ENCODE measurements around the gene GKN1. TPM values are rescaled to one million over a fixed set of nuclear protein-coding genes. Genes with fewer than 3 reads are reported as not detected.

GKN1 gene
- total and polyA plus RNA-seq, 4 donors, result not detected

DNA sequence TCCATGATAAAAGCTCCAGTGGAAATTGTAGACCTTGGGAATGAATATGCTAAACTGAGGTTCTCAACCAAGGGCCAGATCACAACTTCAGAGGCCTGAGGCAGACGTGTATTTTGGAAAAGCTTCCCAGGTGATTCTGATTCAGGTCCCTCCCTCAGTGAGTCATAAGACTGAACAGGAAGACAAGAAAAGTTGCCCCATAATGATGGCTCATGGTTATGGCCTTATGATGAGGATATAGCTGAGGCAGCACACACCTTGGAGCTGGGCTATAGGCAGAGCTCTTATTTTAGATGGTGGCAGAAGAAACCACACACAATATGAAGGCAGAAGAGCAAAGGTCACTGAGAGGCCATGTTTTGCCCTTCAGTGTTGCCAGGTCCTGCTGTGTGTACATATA lies 48.1 kb downstream of the GKN1 start:
- H3K27me3 ChIP-seq (ENCODE audit: control insufficient read depth, insufficient read depth, low read length), result no peaks in the 10 kb centered on the region
- no peaks in the 10 kb centered on the region for H3K36me3 ChIP-seq (ENCODE audit: control insufficient read depth, insufficient read depth, low read length)
- no peak overlapping the region for H3K4me3 ChIP-seq (ENCODE audit: low read depth, low read length)
- no peaks in the 10 kb centered on the region for H3K9me3 ChIP-seq (ENCODE audit: control insufficient read depth, insufficient read depth, low read length)
- WGBS (ENCODE audit: insufficient coverage), result 88% methylated on average over 1 of the region's 1 CpG
- DNase-seq (ENCODE audit: low read depth in 4 of 6, low spot score in 6 of 6), result no peak
- no peaks in the 10 kb centered on the region for H3K4me1 ChIP-seq (ENCODE audit: control insufficient read depth, insufficient read depth, low read length)
- no peak overlapping the region for H3K27ac ChIP-seq (ENCODE audit: low read depth, low read length)

DNA sequence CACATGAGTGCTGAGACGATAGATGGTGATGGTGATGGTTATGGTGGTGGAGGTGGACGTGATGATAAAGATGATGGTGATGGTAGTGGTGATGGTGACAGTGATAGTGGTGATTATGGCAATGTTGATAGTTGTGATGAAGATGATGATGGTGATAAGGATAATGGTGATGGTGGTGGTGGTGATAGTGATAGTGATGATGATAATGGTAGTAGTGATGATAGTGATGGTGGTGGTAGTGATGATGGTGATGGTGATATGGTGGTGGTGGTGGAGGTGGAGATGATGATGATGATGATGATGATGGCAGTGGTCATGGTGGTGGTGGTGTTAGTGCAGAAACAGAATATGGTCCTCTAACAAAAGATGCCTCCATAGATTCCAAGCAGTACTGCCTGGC lies 48.8 kb downstream of the GKN1 start:
- 97% methylated on average over 2 of the region's 2 CpGs for WGBS (ENCODE audit: insufficient coverage)
- no peak overlapping the region for H3K27ac ChIP-seq (ENCODE audit: low read depth, low read length)
- peaks cover 1% of the 10 kb centered on the region for H3K9me3 ChIP-seq (ENCODE audit: control insufficient read depth, insufficient read depth, low read length)
- H3K36me3 ChIP-seq (ENCODE audit: control insufficient read depth, insufficient read depth, low read length), result no peaks in the 10 kb centered on the region
- DNase-seq (ENCODE audit: low read depth in 4 of 6, low spot score in 6 of 6), result no peak
- no peaks in the 10 kb centered on the region for H3K4me1 ChIP-seq (ENCODE audit: control insufficient read depth, insufficient read depth, low read length)
- no peak overlapping the region for H3K4me3 ChIP-seq (ENCODE audit: low read depth, low read length)
- no peaks in the 10 kb centered on the region for H3K27me3 ChIP-seq (ENCODE audit: control insufficient read depth, insufficient read depth, low read length)

DNA sequence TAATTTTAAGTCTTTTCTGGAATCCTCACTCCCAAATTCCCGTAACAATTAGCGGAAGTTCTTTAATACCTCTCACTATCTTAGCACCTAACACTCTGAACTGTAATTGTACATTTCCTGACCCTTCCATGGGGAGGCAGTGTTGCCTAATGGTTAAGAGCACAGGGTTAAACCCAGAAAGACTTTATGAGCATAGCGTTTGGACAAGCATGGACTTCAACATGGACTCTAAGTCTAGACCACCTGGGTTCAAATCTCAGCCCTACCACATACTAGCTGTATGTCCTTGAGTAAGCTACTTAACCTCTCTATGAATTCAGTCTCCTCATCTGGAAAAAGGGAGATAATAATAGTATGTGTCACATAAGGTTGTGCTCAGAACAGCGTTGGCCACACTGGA lies 51.6 kb downstream of the GKN1 start:
- WGBS (ENCODE audit: insufficient coverage), result no CpG with 5 or more reads among the region's 4 CpGs

DNA sequence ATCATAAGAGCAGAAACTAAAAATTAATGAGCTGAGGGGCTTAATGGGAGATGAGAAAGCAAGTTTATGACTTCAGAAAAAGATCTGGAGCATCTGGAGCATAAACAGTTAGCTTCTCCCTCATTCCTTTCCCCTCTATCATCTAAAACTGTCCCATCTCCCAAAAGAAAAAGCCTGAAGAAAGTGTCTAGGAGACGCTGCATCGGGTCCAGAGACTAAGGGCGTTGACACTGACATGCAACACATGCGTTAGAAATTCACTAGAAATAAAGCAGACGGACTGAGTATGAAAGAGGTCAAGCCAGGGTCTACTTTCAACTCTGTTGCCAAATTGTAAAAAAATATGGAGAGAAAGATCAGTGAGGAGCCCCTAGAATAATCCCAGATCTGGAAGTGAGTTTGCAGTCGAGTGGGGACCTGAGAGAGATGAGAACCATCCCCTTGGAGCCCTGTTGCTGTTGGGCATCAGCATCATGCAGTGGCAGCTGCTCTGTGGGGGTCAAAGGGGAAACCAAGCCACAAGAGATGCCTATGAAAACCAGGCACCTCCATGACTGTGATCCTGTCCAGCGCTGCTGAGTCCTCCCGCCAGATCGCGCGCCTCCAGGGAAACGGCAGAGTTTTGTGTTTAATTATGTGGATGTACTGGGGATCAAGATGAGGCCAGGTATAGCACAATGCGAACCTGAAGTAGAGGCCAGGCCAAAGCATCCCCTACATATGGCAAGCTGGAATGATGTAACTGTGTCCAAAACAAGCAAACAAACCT lies 52.4 kb downstream of the GKN1 start:
- Histone ChIP-seq H3K9me3 (ENCODE audit: control insufficient read depth, insufficient read depth, low read length) (peaks cover 1% of the 10 kb centered on the region), H3K27ac (ENCODE audit: low read depth, low read length) (no peak overlapping the region), H3K36me3 (ENCODE audit: control insufficient read depth, insufficient read depth, low read length) (no peaks in the 10 kb centered on the region), H3K4me3 (ENCODE audit: low read depth, low read length) (no peak overlapping the region), H3K27me3 (ENCODE audit: control insufficient read depth, insufficient read depth, low read length) (no peaks in the 10 kb centered on the region), H3K4me1 (ENCODE audit: control insufficient read depth, insufficient read depth, low read length) (peaks cover 3% of the 10 kb centered on the region)
- no peak for DNase-seq (ENCODE audit: low read depth in 4 of 6, low spot score in 6 of 6)
- WGBS (ENCODE audit: insufficient coverage), result 79% methylated on average over 12 of the region's 13 CpGs

More for the DNA sequence above, 51.6 kb downstream of the GKN1 start:
- DNase-seq (ENCODE audit: low read depth in 4 of 6, low spot score in 6 of 6), result no peak
- Histone ChIP-seq H3K4me1 (ENCODE audit: control insufficient read depth, insufficient read depth, low read length) (peaks cover 2% of the 10 kb centered on the region), H3K4me3 (ENCODE audit: low read depth, low read length) (no peak overlapping the region), H3K27ac (ENCODE audit: low read depth, low read length) (no peak overlapping the region), H3K9me3 (ENCODE audit: control insufficient read depth, insufficient read depth, low read length) (peaks cover 1% of the 10 kb centered on the region), H3K36me3 (ENCODE audit: control insufficient read depth, insufficient read depth, low read length) (no peaks in the 10 kb centered on the region), H3K27me3 (ENCODE audit: control insufficient read depth, insufficient read depth, low read length) (no peaks in the 10 kb centered on the region)

Other genes starting within 250 kb of the GKN1 start
- 1 to 10 TPM; 6.5 to 7.2 TPM for gene ARHGAP25, start 239.8 kb upstream of the GKN1 start, total RNA-seq
- gene ARHGAP25, start 239.8 kb upstream of the GKN1 start, polyA plus RNA-seq (ENCODE audit: insufficient read length in 2 of 2), result 1 to 10 TPM; 3.9 to 4.3 TPM
- not detected for gene BMP10, start 103.2 kb upstream of the GKN1 start, total RNA-seq
- not detected for gene BMP10, start 103.2 kb upstream of the GKN1 start, polyA plus RNA-seq (ENCODE audit: insufficient read length in 2 of 2)
- gene GKN2, start 21.7 kb upstream of the GKN1 start, total RNA-seq, result not detected
- gene GKN2, start 21.7 kb upstream of the GKN1 start, polyA plus RNA-seq (ENCODE audit: insufficient read length in 2 of 2), result not detected
- 10 to 100 TPM; 45.7 to 65.0 TPM for gene ANTXR1, start 38.5 kb downstream of the GKN1 start, total RNA-seq
- 10 to 100 TPM; 47.5 to 47.8 TPM for gene ANTXR1, start 38.5 kb downstream of the GKN1 start, polyA plus RNA-seq (ENCODE audit: insufficient read length in 2 of 2)

All from spinal cord (tissue), 10 donors.